Colonic mucosa (tissue), 4 donors: ENCODE results near the gene TSPAN4. TPM values are rescaled to one million over a fixed set of nuclear protein-coding genes. Genes with fewer than 3 reads are reported as not detected.

Source experiments
- DNase-seq: peaks from one replicate; pipeline ENCODE4 v3.0.0-alpha.2; 2020
- H3K27ac ChIP-seq: fragments of 200-600 bp; one replicate; pipeline ENCODE4 v1.8.0; 2021
- H3K27me3 ChIP-seq: fragments of 200-600 bp; one replicate; pipeline ENCODE4 v1.8.0; 2021
- H3K36me3 ChIP-seq: fragments of 200-600 bp; one replicate; pipeline ENCODE4 v1.8.0; 2021
- H3K4me1 ChIP-seq: fragments of 200-600 bp; one replicate; pipeline ENCODE4 v1.8.0; 2021; ENCODE audit warnings: mild to moderate bottlenecking
- H3K4me3 ChIP-seq: fragments of 200-600 bp; one replicate; pipeline ENCODE4 v1.8.0; 2021
- H3K9ac ChIP-seq, 2 donors: one replicate each; pipeline ENCODE4 v1.7.0; 2013; ENCODE audit warnings: control low read depth in 2 of 2, low read depth in 2 of 2, low read length in 2 of 2
- H3K9me3 ChIP-seq: fragments of 200-600 bp; one replicate; pipeline ENCODE4 v1.8.0; 2021
- intact Hi-C: fragments of 100-400 bp; cut with DNase I; formaldehyde crosslinking; loops from one replicate; pipeline ENCODE4 v1.14.1; 2022
- total RNA-seq, 2 donors: library from RNA; stranded (reverse); fragmentation: NEBNext Ultra II Directional in 1 of 2; extraction: Animal tissue kit (Norgen Biotek cat#: 25700) in 1 of 2; gene quantifications; one replicate each; pipeline ENCODE4 v1.2.1, GENCODE V29; 2021
- TF ChIP-seq, protein P1 (sequence below): fragments of 200-600 bp; IDR thresholded peaks from one replicate; pipeline ENCODE4 v1.8.0; 2022; ENCODE audit warnings: antibody characterized with exemption, mild to moderate bottlenecking
- donor health status: healthy.
- donor health status: DM: no; HTN: no; CAD: no.
- donor health status: DM: no; HTN: no; CAD: no.

The TSPAN4 gene
- total RNA-seq, 2 donors from 2014 or later = 12.1 to 12.7 TPM

GRCh38 chr11:841981-842369 is 677 bp upstream of the TSPAN4 start:
- Histone ChIP-seq H3K27ac (peak overlapping the region; percentile 81), H3K27me3 (no peaks in the 10 kb centered on the region), H3K9ac (peak overlapping the region; percentile 76 to 91), H3K9me3 (no peaks in the 10 kb centered on the region), H3K36me3 (peaks cover 17% of the 10 kb centered on the region), H3K4me3 (peak overlapping the region; percentile 99), H3K4me1 (peaks cover 27% of the 10 kb centered on the region)
- intact Hi-C loops = no loop called here
- TF ChIP-seq, protein P1, sequence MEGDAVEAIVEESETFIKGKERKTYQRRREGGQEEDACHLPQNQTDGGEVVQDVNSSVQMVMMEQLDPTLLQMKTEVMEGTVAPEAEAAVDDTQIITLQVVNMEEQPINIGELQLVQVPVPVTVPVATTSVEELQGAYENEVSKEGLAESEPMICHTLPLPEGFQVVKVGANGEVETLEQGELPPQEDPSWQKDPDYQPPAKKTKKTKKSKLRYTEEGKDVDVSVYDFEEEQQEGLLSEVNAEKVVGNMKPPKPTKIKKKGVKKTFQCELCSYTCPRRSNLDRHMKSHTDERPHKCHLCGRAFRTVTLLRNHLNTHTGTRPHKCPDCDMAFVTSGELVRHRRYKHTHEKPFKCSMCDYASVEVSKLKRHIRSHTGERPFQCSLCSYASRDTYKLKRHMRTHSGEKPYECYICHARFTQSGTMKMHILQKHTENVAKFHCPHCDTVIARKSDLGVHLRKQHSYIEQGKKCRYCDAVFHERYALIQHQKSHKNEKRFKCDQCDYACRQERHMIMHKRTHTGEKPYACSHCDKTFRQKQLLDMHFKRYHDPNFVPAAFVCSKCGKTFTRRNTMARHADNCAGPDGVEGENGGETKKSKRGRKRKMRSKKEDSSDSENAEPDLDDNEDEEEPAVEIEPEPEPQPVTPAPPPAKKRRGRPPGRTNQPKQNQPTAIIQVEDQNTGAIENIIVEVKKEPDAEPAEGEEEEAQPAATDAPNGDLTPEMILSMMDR = no peak
- DNase-seq = no peak

- intact Hi-C loops = no loop called here
- no peaks in the 10 kb centered on the region for H3K9me3 ChIP-seq
- no peak for DNase-seq
- peaks cover 8% of the 10 kb centered on the region for H3K36me3 ChIP-seq
- peaks cover 22% of the 10 kb centered on the region for H3K4me1 ChIP-seq
- H3K9ac ChIP-seq = peak overlapping the region; percentile 66 to 69
- H3K4me3 ChIP-seq = peak overlapping the region; percentile 99
- H3K27me3 ChIP-seq = no peaks in the 10 kb centered on the region
- TF ChIP-seq, protein P1 = no peak
- H3K27ac ChIP-seq = peak overlapping the region; percentile 81
Measured at GRCh38 chr11:843086-843734, 558 bp downstream of the TSPAN4 start.

DNA sequence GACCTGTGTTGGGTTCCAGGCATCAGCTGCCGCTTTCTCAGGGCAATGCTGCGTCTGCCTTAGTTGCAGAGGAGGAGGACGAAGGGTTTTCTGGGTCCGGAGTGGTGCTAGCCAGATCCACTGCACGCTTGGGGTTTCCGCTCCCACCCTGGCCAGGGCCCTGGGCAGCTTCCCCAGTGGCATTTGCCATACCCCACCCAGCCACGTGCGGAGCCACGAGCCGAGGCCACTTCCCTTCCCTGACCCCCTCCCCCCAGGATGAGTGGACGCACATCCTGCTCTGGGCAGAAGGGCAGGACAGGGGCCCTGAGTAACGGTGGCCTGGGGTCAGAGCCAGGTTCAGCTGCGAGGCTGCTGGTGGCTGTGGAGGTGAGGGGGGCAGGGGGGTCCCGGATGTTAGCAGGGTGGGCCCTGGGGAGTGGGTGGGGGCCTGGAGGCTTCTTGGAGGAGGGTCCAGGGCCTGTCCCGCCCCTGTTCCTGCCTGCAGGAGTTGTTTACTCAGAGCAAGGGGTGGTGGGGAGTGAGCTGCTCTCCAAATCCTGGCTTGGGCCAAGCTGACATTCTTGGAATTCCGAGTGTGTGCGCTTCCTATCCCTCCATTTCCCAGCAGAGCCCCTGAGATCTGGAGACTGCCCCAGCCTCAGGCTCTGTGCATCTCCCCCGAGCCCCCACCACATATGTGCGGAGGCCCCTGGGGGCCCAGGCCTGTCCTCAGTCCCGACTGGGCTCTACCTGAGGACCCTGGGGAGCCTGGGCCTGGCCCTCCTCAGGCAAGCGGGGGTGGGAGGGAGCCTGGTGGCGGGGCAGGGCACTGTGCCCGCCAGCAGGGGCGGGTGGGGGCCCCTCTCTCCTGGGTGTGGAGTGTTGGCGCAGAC is 1.4 kb downstream of the TSPAN4 start:
- peak overlapping the region; percentile 99 for H3K4me3 ChIP-seq
- H3K36me3 ChIP-seq = peaks cover 8% of the 10 kb centered on the region
- no peaks in the 10 kb centered on the region for H3K9me3 ChIP-seq
- H3K9ac ChIP-seq = peak overlapping the region; percentile 66 to 69
- TF ChIP-seq, protein P1 = no peak
- intact Hi-C loops = no loop called here
- H3K27ac ChIP-seq = peak overlapping the region; percentile 81
- peaks cover 7% of the 10 kb centered on the region for H3K27me3 ChIP-seq
- H3K4me1 ChIP-seq = peaks cover 20% of the 10 kb centered on the region
- peak; percentile 84 for DNase-seq

DNA sequence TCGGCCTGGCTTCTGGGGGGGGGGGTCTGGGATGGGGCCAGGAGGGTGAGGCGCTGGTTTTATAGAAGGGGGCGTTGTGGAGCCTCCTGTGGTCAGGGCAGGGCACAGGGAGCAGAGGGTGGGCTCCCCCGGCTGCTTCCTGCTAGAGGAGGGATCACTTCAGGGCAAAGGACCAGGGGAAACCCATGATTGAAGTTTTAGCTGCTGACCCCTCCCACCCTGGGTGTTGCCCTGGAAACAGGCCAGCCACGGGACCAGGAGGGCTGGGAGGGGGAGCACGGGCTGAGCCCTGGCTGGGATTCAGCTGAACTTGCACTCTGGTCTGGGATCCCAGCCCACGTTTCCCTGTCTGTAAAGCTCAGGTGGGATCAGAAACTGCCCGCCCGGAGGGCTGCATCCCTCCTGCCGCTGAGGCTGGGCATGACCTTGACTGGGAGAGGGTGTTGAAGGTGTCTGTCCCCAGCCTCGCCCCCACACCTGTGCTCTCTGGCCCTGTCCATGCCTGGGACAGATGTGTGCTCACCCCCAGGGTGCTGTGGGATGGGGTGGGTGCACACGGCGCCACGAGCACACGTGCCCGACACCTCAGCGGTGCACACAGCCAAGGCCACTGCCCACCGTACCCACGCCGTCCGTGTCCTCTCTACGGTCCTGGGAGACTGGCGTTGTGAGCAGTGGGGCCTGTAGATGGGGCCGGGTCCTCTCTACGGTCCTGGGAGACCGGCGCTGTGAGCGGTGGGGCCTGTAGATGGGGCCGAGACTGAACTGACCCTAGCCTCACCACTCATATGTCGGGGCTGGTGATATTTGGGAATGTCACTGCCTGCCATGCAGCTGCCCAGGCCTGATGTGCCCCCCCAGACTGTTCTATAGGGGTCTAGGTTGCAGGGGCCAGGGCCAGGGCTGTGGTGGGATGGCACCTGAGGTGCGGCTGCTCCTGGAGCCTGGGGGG is 2.3 kb downstream of the TSPAN4 start:
- TF ChIP-seq, protein P1 = no peak
- Histone ChIP-seq H3K36me3 (peaks cover under 1% of the 10 kb centered on the region), H3K27ac (peak overlapping the region; percentile 81), H3K9me3 (no peaks in the 10 kb centered on the region), H3K27me3 (peaks cover 12% of the 10 kb centered on the region), H3K4me3 (no peak overlapping the region), H3K9ac (peak overlapping the region; percentile 21 to 43), H3K4me1 (peaks cover 21% of the 10 kb centered on the region)
- peak; percentile 86 for DNase-seq
- intact Hi-C loops = loop anchor here (5.0 kb wide), 1 partner anchor 207 kb away; no protein-coding TSS in a partner anchor
